HEK293T (cell line): Measurements from ENCODE around the gene ARFGEF3.

Experiments used
- ARNT ChIP-seq: fragments of 450-650 bp; IDR thresholded peaks from 2 replicates; pipeline ENCODE4 v1.6.1; 2017; ENCODE audit warnings: mild to moderate bottlenecking
- BHLHE40 ChIP-seq: fragments of 450-650 bp; IDR thresholded peaks from 2 replicates; pipeline ENCODE4 v1.6.1; 2016; ENCODE audit warnings: mild to moderate bottlenecking, moderate library complexity, borderline replicate concordance
- CTBP1 ChIP-seq: fragments of 450-650 bp; IDR thresholded peaks from 2 replicates; pipeline ENCODE4 v1.6.1; 2016; ENCODE audit warnings: borderline replicate concordance
- ELF4 ChIP-seq: fragments of 450-650 bp; IDR thresholded peaks from 2 replicates; pipeline ENCODE4 v1.6.1; 2017; ENCODE audit warnings: antibody characterized with exemption
- FOXM1 ChIP-seq: fragments of 450-650 bp; IDR thresholded peaks from 2 replicates; pipeline ENCODE4 v1.6.1; 2017; ENCODE audit warnings: mild to moderate bottlenecking, borderline replicate concordance
- LEF1 ChIP-seq: fragments of 450-650 bp; IDR thresholded peaks from 2 replicates; pipeline ENCODE4 v1.6.1; 2017; ENCODE audit warnings: mild to moderate bottlenecking, borderline replicate concordance
- SP1 ChIP-seq: fragments of 450-650 bp; IDR thresholded peaks from 2 replicates; pipeline ENCODE4 v1.6.1; 2017
- SUZ12 ChIP-seq: fragments of 450-650 bp; IDR thresholded peaks from 2 replicates; pipeline ENCODE4 v1.6.1; 2016; ENCODE audit warnings: mild to moderate bottlenecking
- TARDBP ChIP-seq: fragments of 450-650 bp; IDR thresholded peaks from 2 replicates; pipeline ENCODE4 v1.6.1; 2016
- ZNF384 ChIP-seq: fragments of 450-650 bp; IDR thresholded peaks from 2 replicates; pipeline ENCODE4 v1.6.1; 2016

DNA sequence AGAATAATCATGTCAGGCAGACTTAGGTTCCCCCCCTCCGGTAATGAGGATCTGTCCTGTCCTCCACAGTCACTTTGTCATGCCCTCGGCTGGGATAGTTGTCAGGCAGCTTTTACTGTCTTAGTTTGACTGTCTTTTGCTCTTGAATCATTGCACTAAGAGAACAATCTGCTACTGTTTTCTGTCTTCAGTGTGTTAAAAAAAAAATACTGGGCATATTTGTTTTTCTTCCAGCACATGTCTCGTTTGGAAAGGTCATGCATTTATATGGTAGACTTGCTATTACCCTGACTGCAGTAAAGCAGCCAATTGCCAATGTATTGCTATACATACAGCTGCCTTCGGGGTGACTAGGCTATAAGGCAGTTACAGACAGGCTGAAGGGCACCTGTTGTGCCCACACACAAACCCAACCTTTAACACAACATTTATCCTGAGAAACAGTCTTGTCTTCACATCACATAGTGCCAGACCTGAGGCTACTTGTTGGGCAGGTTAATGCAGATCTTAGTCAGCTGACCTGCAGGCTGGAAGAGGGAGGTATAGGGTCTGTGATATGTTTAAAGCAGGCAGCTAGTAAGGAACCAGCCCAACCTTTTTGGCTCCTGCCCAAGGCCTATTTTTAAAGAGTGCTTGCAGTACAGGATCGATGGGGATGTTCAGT, 26.7 kb downstream of the ARFGEF3 start:
- TF ChIP-seq ELF4: no peak
- TF ChIP-seq CTBP1: no peak
- TF ChIP-seq SP1: no peak
- no peak for TF ChIP-seq TARDBP
- no peak for TF ChIP-seq SUZ12
- no peak for TF ChIP-seq ZNF384
- no peak for TF ChIP-seq ARNT
- TF ChIP-seq LEF1: no peak
- no peak for TF ChIP-seq BHLHE40
- TF ChIP-seq FOXM1: no peak
